HepG2 (cell line): Measurements from ENCODE around the gene TMEM14A.

Source experiments
- GABPB1 ChIP-seq: IDR thresholded peaks from 2 replicates; pipeline ENCODE4 v1.6.1; 2016; ENCODE audit warnings: mild to moderate bottlenecking, missing genetic modification reagents, moderate library complexity, missing compliant biosample characterization
- TF ChIP-seq, protein P1 (sequence below): sonication (generic); formaldehyde crosslinking; IDR thresholded peaks from 2 replicates; pipeline ENCODE4 v1.5.0; 2020; ENCODE audit warnings: mild to moderate bottlenecking, missing genetic modification reagents, moderate library complexity

DNA sequence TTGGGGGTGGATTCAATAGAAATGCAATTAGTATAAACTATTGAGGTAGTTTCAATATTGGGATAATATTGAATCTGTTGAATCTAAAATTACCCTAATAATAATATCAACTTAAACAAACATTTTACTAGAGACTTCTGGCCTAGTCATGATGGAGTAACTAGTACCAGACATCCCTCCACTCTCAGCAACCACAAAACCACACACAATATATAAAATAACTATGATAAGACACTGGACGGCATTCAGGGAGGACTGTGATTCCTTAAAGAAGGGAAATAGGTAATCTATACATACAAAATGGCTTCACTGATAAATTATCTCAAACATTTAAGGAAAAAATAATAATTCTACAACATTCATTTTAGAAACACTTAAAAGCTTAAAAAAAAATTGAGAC is 38.9 kb upstream of the TMEM14A start:
- TF ChIP-seq, protein P1, sequence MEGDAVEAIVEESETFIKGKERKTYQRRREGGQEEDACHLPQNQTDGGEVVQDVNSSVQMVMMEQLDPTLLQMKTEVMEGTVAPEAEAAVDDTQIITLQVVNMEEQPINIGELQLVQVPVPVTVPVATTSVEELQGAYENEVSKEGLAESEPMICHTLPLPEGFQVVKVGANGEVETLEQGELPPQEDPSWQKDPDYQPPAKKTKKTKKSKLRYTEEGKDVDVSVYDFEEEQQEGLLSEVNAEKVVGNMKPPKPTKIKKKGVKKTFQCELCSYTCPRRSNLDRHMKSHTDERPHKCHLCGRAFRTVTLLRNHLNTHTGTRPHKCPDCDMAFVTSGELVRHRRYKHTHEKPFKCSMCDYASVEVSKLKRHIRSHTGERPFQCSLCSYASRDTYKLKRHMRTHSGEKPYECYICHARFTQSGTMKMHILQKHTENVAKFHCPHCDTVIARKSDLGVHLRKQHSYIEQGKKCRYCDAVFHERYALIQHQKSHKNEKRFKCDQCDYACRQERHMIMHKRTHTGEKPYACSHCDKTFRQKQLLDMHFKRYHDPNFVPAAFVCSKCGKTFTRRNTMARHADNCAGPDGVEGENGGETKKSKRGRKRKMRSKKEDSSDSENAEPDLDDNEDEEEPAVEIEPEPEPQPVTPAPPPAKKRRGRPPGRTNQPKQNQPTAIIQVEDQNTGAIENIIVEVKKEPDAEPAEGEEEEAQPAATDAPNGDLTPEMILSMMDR (CRISPR knock-in tag), result no peak
- TF ChIP-seq GABPB1 (CRISPR knock-in tag), result no peak
